Adipocyte (in vitro differentiated cells): ENCODE results near the gene CPSF3.

Experiments used
- DNase-seq: peaks from one replicate; pipeline ENCODE4 v3.0.0-alpha.2; 2015; ENCODE audit warnings: low read depth
- H3K27me3 ChIP-seq: replicated peaks from 2 replicates; pipeline ENCODE4 v1.7.0; 2013; ENCODE audit warnings: mild to moderate bottlenecking, low read length, moderate library complexity; ENCODE audit not compliant: control insufficient read depth, insufficient read depth
- H3K36me3 ChIP-seq: 2 replicates; pipeline ENCODE4 v1.7.0; 2013; ENCODE audit warnings: low read length, mild to moderate bottlenecking, moderate library complexity; ENCODE audit not compliant: control insufficient read depth, insufficient read depth, severe bottlenecking
- H3K4me1 ChIP-seq: 2 replicates; pipeline ENCODE4 v1.7.0; 2013; ENCODE audit warnings: mild to moderate bottlenecking, low read length, moderate library complexity; ENCODE audit not compliant: control insufficient read depth, insufficient read depth
- H3K4me3 ChIP-seq: 2 replicates; pipeline ENCODE4 v1.7.0; 2013; ENCODE audit warnings: mild to moderate bottlenecking, low read length, moderate library complexity
- H3K9ac ChIP-seq: 2 replicates; pipeline ENCODE4 v1.7.0; 2013; ENCODE audit warnings: mild to moderate bottlenecking, low read length, moderate library complexity
- H3K9me3 ChIP-seq: 2 replicates; pipeline ENCODE4 v1.7.0; 2013; ENCODE audit warnings: mild to moderate bottlenecking, low read length, moderate library complexity; ENCODE audit not compliant: control insufficient read depth

Gene CPSF3

DNA sequence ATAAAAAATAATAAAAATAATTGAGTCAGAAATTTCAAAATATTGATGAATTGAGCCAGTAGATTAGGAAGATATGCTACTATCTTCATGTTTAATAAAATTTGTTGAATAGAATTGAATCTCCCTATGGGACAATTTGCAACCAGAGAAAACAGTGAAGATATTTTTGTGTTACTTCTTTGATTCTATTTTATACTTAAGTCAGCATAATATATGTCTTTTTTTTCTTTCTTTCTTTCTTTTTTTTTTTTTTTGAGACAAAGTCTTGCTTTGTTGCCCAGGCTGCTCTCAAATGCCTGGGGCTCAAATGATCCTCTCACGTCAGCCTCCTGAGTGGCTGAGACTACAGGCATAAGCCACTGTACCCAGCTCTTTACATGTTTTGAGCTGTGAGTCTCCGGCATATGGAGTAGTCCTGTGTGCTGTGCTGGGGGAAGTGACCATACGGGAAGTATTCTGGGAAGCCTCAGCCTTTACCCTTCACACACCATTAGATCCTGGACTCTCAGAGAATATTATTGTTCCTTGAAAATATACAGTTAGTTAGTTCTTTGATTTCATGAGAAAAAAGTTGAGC lies 37.1 kb downstream of the CPSF3 start:
- no peak overlapping the region for H3K9ac ChIP-seq
- H3K4me1 ChIP-seq = no peaks in the 10 kb centered on the region
- H3K36me3 ChIP-seq = peaks cover 67% of the 10 kb centered on the region
- H3K27me3 ChIP-seq = no peaks in the 10 kb centered on the region
- H3K9me3 ChIP-seq = no peaks in the 10 kb centered on the region
- no peak for DNase-seq
- H3K4me3 ChIP-seq = no peak overlapping the region

GRCh38 chr2:9461079-9461478 lies 37.6 kb downstream of the CPSF3 start:
- Histone ChIP-seq H3K36me3 (peaks cover 70% of the 10 kb centered on the region), H3K27me3 (no peaks in the 10 kb centered on the region)

DNA sequence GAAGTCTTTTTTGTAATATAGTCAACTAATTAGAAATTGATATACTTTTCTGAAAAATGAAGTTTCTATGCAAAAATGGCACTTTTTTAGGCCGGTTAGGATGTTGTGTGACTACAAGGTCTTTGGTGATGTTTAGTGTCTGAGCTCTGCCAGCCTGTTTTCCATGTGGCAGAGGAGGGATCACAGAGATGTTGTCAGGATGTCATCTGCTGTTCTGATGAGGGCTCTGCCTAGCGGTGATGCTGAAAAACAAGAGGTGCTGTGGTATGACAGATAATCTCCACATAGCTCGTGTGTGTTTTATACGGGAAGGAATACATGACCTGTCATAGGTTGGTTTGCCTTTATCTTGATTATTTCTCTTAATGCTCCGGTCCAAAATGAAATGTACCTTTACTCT lies 38.9 kb downstream of the CPSF3 start:
- Histone ChIP-seq H3K9me3 (no peaks in the 10 kb centered on the region), H3K27me3 (no peaks in the 10 kb centered on the region), H3K4me3 (no peak overlapping the region), H3K4me1 (no peaks in the 10 kb centered on the region), H3K9ac (no peak overlapping the region), H3K36me3 (peaks cover 62% of the 10 kb centered on the region)
- DNase-seq = no peak

More at GRCh38 chr2:9461079-9461478, 37.6 kb downstream of the CPSF3 start:
- H3K9me3 ChIP-seq = no peaks in the 10 kb centered on the region
- no peak for DNase-seq
- no peak overlapping the region for H3K9ac ChIP-seq
- no peak overlapping the region for H3K4me3 ChIP-seq
- H3K4me1 ChIP-seq = no peaks in the 10 kb centered on the region

DNA sequence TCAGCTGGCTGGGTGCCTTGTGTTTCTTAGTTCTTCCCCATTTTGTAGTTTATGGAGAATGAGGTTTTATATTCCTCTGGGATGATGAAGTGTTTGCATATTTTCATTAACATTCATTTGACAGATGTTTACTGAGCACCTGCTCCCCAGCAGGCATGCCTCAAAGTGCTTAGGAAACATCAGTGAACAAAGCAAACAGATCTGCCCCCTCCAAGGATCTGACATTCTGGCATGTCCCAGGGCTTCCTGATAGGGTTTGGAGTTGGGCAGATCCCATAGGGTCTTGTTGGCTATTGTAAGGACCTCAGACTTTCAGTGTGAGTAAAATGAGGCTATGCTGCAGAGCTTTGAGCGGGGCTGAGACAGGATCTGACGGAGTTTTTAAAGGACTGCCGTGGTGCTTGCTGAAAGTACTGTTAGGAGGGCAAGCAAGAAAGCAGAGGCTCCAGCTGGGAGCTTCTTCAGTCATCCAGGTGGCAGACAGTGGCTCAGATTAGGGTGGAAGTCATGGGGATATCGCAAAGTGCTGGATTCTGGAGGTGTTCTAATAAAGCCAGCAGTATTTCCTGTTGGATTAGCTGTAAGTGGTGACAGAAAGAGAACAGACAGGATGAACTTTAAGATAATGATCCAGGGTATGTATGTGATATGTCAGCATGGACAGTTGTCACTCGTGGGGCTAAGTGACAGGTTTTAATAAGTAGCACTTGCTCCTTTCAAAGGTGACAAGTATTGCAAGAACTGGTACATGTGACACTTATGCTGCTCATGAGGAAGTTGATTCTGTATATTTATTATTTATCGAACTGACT lies 39.6 kb downstream of the CPSF3 start:
- Histone ChIP-seq H3K9me3 (no peaks in the 10 kb centered on the region), H3K36me3 (peaks cover 57% of the 10 kb centered on the region), H3K27me3 (no peaks in the 10 kb centered on the region), H3K4me3 (no peak overlapping the region), H3K9ac (no peak overlapping the region), H3K4me1 (no peaks in the 10 kb centered on the region)
- DNase-seq = no peak

DNA sequence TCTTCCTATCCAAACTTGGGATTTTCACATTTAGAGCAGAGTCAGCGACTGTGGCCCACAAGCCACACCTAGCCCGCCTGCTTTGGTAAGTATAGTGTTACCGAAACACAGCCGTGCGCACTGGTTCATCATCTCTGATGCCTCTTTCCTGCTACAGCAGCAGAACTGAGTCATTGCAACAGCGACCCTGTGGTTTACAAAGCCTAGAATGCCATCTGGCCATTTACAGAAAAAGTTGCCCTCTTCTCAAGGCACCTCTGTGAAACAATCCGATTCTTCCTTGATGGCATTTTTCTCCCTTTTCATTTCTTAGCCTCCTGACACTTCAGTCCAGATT lies 40.2 kb downstream of the CPSF3 start:
- no peaks in the 10 kb centered on the region for H3K4me1 ChIP-seq
- H3K36me3 ChIP-seq = peaks cover 52% of the 10 kb centered on the region
- DNase-seq = no peak
- H3K9me3 ChIP-seq = no peaks in the 10 kb centered on the region
- H3K4me3 ChIP-seq = no peak overlapping the region
- no peaks in the 10 kb centered on the region for H3K27me3 ChIP-seq
- no peak overlapping the region for H3K9ac ChIP-seq

DNA sequence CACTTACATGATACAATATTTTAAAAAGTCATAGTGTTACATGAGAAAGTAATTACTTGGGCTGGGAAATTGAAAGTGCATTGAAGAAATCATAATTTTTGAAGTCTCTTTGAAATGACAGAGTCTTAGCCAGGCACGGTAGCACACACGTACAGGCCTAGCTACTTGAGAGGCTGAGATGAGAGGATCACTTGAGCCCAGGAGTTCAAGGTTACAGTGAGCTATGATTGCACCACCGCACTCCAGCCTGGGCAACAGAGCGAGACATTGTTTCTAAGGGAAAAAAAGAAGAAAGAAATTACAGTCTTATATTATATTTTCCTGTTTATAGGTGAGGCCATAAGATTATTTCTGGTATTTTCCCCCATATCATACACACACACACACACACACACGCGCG lies 41.7 kb downstream of the CPSF3 start:
- Histone ChIP-seq H3K9me3 (no peaks in the 10 kb centered on the region), H3K9ac (no peak overlapping the region), H3K4me3 (no peak overlapping the region), H3K27me3 (no peaks in the 10 kb centered on the region), H3K36me3 (peaks cover 52% of the 10 kb centered on the region), H3K4me1 (no peaks in the 10 kb centered on the region)
- no peak for DNase-seq

- Histone ChIP-seq H3K36me3 (peaks cover 44% of the 10 kb centered on the region), H3K9me3 (no peaks in the 10 kb centered on the region), H3K4me1 (no peaks in the 10 kb centered on the region), H3K27me3 (no peaks in the 10 kb centered on the region), H3K9ac (no peak overlapping the region), H3K4me3 (no peak overlapping the region)
- DNase-seq = no peak
These were observed 42.8 kb downstream of the CPSF3 start for GRCh38 chr2:9466147-9466683.

- H3K9me3 ChIP-seq = no peaks in the 10 kb centered on the region
- H3K4me3 ChIP-seq = no peak overlapping the region
- no peak for DNase-seq
- no peaks in the 10 kb centered on the region for H3K27me3 ChIP-seq
- no peak overlapping the region for H3K9ac ChIP-seq
- H3K4me1 ChIP-seq = no peaks in the 10 kb centered on the region
- H3K36me3 ChIP-seq = peaks cover 47% of the 10 kb centered on the region
These were observed 44.2 kb downstream of the CPSF3 start for GRCh38 chr2:9467687-9468086.

DNA sequence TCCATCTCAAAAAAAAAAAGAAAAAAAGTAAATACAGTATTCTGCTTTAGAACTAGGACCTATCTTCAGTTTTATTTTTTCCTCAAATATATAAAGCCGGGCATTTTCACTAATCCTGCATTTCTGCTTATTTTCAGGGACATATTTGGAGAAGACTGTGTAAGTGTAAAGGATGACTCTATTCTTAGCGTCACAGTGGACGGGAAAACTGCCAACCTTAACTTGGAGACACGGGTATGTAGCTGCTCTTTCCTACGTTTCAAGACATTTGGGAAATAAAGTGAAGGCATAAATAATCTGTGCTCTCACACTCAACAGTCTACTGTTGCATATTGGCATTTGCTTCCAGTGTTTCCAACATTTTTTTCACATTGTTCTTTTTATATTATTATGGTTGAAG lies 47.8 kb downstream of the CPSF3 start:
- no peak for DNase-seq
- no peaks in the 10 kb centered on the region for H3K27me3 ChIP-seq
- H3K4me3 ChIP-seq = no peak overlapping the region
- no peak overlapping the region for H3K9ac ChIP-seq
- no peaks in the 10 kb centered on the region for H3K9me3 ChIP-seq
- H3K4me1 ChIP-seq = peaks cover 12% of the 10 kb centered on the region
- peaks cover 25% of the 10 kb centered on the region for H3K36me3 ChIP-seq

GRCh38 chr2:9472511-9472910 lies 49.1 kb downstream of the CPSF3 start:
- H3K9me3 ChIP-seq = no peaks in the 10 kb centered on the region
- peaks cover 15% of the 10 kb centered on the region for H3K4me1 ChIP-seq
- no peak overlapping the region for H3K4me3 ChIP-seq
- no peaks in the 10 kb centered on the region for H3K27me3 ChIP-seq
- no peak overlapping the region for H3K9ac ChIP-seq
- no peak for DNase-seq
- H3K36me3 ChIP-seq = peaks cover 36% of the 10 kb centered on the region

DNA sequence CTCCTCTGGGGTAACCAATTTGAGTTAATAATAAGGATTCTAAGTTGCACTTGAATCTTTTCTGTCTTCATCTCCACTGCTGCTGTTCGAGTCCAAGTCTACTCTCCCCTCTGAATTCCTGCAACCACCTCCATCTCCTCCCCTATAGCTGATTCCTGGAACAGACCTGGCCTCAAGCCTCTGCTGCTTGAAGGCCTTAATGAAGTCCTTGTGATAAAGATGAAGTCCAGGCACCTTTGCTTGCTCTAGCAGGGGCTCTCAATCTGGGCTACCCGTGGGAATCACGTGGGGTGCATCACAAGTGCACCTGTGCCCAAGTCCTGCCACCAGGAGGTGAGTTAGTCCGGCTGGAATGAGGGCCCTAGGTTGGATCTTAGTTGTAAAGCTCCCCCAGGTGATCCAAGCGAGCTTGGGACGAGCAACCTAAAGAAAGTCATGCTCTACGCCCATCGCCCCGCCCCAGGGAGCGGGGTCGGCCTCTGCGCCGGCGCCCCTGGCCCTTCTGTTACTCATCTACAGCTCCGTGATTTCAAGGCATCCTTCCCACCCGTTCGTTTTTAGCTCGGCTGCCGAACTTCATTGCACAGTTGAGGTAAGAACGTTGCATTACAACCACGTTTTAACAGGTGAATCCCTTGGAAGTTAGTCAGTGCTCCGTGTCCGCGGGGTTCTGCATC lies 50.0 kb downstream of the CPSF3 start:
- H3K4me1 ChIP-seq = peaks cover 21% of the 10 kb centered on the region
- no peaks in the 10 kb centered on the region for H3K9me3 ChIP-seq
- no peaks in the 10 kb centered on the region for H3K27me3 ChIP-seq
- peak overlapping the region; percentile 85 for H3K4me3 ChIP-seq
- no peak for DNase-seq
- H3K36me3 ChIP-seq = peaks cover 38% of the 10 kb centered on the region
- peak overlapping the region; percentile 90 for H3K9ac ChIP-seq
